GM12892 (cell line): Measurements from ENCODE around the gene MYO3A.

Experiments
- DNase-seq: peaks from one replicate; pipeline ENCODE4 v3.0.0; 2011; ENCODE audit not compliant: insufficient read length
- FAIRE-seq: peaks from 2 replicates; lab custom pipeline; 2011; peaks lifted over from hg19 to GRCh38; lab: Jason Lieb, UNC
- POLR2A ChIP-seq: IDR thresholded peaks from 2 replicates; pipeline ENCODE4 v1.6.1; 2011; ENCODE audit warnings: low read depth, low read length, control low read depth
- POLR2AphosphoS5 ChIP-seq: IDR thresholded peaks from 2 replicates; pipeline ENCODE4 v1.6.1; 2011; ENCODE audit warnings: low read depth, low read length, control low read depth
- TAF1 ChIP-seq: IDR thresholded peaks from 2 replicates; pipeline ENCODE4 v1.6.1; 2011; ENCODE audit warnings: low read depth, mild to moderate bottlenecking, control low read depth, low read length, borderline replicate concordance

The MYO3A gene

DNA sequence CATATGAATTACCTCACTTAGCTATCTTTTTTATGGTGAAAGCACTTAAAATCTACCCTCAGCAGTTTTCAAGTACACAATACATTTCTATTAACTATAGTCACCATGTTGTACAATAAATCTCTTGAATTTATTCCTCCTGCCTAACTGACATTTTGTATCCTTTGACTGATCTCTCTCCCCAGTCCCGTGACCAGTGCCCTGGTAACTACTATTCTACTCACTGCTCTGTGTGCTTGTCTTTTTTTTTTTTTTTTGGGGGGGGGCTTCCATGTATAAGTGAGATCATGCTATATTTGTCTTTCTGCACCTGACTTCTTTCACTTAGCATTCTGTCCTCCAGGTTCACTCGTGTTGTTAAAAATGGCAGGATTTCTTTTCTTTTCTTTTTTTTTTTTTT is 271.2 kb downstream of the MYO3A start:
- FAIRE-seq, result no peak
- TF ChIP-seq POLR2AphosphoS5 (no peak), TAF1 (no peak), POLR2A (no peak)

DNA sequence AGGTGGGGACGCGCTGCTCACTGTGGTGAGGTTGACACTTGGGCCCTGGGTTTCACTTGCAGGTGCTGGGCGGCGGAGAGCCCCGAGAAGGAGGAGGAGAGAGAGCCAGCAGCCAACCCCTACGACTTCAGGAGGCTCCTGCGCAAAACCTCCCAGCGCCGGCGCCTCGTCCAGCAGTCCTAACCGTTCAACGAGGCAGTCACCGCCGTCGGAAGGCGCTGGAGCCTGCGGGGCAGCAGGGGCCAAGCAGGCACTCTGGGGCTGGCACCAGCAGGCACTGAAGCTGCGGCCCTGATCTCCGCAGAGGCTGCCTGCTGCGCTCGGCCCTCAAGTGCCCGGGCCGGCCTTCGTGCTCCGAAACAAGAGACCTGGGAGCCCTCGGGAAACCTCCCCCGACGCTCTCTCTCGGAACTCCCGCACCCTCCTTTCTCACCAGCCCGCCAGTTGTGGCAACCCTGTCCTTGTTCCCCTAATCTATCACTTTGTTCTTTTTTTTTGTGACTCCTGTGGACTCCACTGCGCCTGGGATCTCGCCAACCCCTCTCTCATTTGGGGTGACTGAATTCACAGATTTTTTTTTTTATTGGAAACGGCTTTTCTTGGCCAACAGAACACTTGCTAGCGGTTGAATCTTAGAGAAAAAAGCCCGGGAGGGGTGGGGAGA is 277.9 kb downstream of the MYO3A start:
- TF ChIP-seq POLR2A, result no peak
- TF ChIP-seq TAF1, result no peak
- no peak for FAIRE-seq
- DNase-seq, result no peak

More for the DNA sequence above, 271.2 kb downstream of the MYO3A start:
- no peak for DNase-seq

DNA sequence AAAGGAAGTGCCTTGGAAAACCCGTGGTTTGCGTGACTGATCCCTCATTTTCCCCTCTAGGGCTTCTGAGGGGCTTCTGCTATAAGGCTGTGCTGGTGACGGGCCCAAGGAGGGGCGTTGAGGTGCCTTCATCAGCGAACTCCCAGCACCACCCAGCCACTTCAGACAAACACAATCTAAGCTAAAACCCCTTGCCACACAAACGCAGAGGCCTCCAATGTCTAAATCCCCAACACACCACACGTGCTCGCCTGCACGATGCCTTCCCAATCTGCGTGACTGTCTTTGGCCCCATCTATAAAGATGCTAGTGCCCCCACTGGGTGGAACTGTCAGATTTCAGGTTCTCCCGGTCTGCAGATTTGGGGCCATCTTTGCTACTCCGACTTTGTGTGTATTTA is 278.5 kb downstream of the MYO3A start:
- DNase-seq (no peak), FAIRE-seq (no peak)
- no peak for TF ChIP-seq TAF1
- no peak for TF ChIP-seq POLR2A
- no peak for TF ChIP-seq POLR2AphosphoS5

DNA sequence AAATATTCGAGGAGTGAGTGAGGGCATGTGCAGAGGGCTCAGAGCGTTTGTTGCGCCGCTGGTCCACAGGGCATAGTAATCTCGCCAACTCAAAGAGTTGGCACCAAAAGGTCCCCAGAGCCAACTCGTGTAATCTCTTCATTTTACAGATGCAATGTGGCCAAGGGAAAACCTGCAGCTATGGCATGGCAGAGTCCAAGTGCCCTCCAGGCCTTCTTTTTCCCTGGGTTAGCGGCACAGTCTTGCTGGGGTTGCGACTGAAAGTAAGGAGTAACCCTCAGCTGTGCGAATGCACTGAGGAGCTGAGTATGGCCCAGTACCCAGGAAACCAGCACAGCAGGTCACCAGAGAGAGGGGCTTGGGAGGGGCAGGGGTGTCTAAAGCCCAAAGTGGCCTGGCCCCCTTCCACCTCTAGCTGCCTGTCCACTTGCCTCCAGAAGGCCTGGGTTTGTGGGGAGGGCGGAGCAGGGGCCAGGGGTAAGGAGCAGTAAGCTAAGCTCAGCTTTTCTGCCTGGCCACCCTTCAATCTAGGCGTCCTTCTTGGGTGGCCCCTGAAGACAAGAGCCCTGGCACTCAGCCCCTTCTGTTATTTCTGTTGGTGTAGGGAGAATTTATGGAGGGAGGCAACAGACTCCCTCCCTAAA is 279.2 kb downstream of the MYO3A start:
- TF ChIP-seq POLR2A, result no peak
- TF ChIP-seq POLR2AphosphoS5, result no peak
- no peak for TF ChIP-seq TAF1
- DNase-seq (no peak), FAIRE-seq (no peak)

DNA sequence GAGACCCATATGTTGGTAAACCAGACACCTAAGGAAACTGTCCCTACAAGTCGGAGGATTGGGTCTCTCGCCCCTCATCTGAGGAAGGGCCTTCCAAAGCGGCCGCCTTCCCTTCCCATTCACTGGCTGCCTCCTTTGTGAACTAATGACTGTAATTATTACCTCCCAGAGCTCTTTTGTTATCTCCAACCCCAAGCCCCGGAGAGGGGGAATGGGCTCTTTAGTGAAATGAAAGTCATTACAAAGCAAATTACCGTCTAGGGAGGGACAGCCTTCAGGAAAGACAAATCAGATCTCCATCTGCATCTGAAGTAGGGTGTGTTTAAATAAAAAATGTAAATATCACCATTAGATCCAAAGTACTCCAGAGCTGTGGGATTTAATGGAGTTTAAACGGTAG is 280.0 kb downstream of the MYO3A start:
- no peak for FAIRE-seq
- TF ChIP-seq POLR2AphosphoS5 (no peak), POLR2A (no peak), TAF1 (no peak)
- DNase-seq, result no peak

- DNase-seq (no peak), FAIRE-seq (no peak)
- TF ChIP-seq POLR2A (no peak), TAF1 (no peak), POLR2AphosphoS5 (no peak)
Measured at GRCh38 chr10:26214551-26215395, 280.7 kb downstream of the MYO3A start.

GRCh38 chr10:26215396-26215934 is 281.4 kb downstream of the MYO3A start:
- TF ChIP-seq TAF1 (no peak), POLR2A (no peak), POLR2AphosphoS5 (no peak)
- FAIRE-seq (no peak), DNase-seq (no peak)

- no peak for FAIRE-seq
- no peak for DNase-seq
Measured at GRCh38 chr10:26215935-26216584, 282.0 kb downstream of the MYO3A start.

DNA sequence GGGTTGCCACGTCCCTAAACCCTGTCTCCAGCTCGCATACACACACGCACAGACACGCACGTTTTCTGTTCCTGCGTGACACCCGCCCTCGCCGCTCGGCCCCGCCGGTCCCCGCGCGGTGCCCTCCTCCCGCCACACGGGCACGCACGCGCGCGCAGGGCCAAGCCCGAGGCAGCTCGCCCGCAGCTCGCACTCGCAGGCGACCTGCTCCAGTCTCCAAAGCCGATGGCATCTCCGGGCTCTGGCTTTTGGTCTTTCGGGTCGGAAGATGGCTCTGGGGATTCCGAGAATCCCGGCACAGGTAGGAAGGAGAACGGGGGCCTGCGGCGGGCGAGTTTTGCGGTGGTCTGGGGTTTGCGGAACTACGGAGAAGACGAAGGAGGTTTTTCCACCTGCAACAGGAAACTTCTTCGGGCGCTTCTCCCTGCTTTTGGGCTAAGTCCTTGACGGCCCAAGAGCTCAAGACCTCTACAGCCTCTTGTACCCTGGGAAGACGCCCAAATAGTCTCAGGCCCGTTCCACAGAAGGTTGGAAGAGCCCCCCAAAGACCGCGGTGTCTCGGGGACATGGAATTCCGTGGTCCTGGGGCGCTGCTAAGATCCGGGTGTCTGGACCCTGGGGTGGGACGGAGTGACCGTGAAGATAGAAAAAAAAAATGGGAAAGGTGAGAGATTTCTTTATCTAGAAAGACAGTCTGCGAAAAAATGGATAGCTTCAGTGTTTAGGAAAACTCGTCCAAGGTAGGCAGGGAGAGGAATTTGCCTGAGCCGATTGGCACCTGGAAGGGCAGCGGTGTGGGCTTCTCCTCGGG is 282.8 kb downstream of the MYO3A start, which contains the start of gene GAD2:
GAD2 (plus strand) TSS at position 190 of the 811 bp plus-strand sequence; CDS start at position 226, 36 bp downstream.
- TF ChIP-seq POLR2AphosphoS5 (no peak), POLR2A (no peak), TAF1 (no peak)
- DNase-seq (no peak), FAIRE-seq (no peak)

More at GRCh38 chr10:26215935-26216584, 282.0 kb downstream of the MYO3A start:
- TF ChIP-seq POLR2AphosphoS5, result no peak
- no peak for TF ChIP-seq TAF1
- no peak for TF ChIP-seq POLR2A

GRCh38 chr10:26217396-26218086 is 283.5 kb downstream of the MYO3A start:
- TF ChIP-seq TAF1, result no peak
- TF ChIP-seq POLR2AphosphoS5, result no peak
- TF ChIP-seq POLR2A, result no peak
- FAIRE-seq, result no peak
- DNase-seq, result no peak

GRCh38 chr10:26219676-26220075 is 285.6 kb downstream of the MYO3A start:
- no peak for FAIRE-seq
- DNase-seq, result no peak
- no peak for TF ChIP-seq POLR2A
- no peak for TF ChIP-seq TAF1
- TF ChIP-seq POLR2AphosphoS5, result no peak
